SIG-M5 treated with dmso at 0.1 percent for 504 hours (cell line): ENCODE data around the gene VASP.

Source experiments
- DNase-seq: peaks from one replicate; lab custom pipeline; 2025; ENCODE audit not compliant: unreplicated experiment; lab: John Stamatoyannopoulos, UW

VASP gene

GRCh38 chr19:45506989-45507871 is at the start of gene VASP:
Gene VASP (plus strand): TSS chr19:45507479. CDS start chr19:45507772, 293 bp downstream.
- peak; percentile 91 for DNase-seq

GRCh38 chr19:45457776-45458175 is 49.5 kb upstream of the VASP start:
- DNase-seq: no peak

GRCh38 chr19:45460807-45461347 is 46.4 kb upstream of the VASP start:
- no peak for DNase-seq

GRCh38 chr19:45462174-45462573 is 45.1 kb upstream of the VASP start:
- DNase-seq: no peak

- no peak for DNase-seq
Observed at GRCh38 chr19:45463241-45463640, 44.0 kb upstream of the VASP start.

GRCh38 chr19:45464274-45464673 is 43.0 kb upstream of the VASP start:
- no peak for DNase-seq

GRCh38 chr19:45464852-45465441 is 42.3 kb upstream of the VASP start:
- DNase-seq: no peak

- no peak for DNase-seq
Observed at GRCh38 chr19:45467115-45467455, 40.2 kb upstream of the VASP start.

GRCh38 chr19:45467456-45468158 is 39.7 kb upstream of the VASP start, which contains the start of gene FOSB:
Gene FOSB (plus strand): TSS chr19:45467996. CDS start chr19:45468587, 591 bp downstream.
- DNase-seq: peak; percentile 93

- DNase-seq: peak; percentile 31
Observed at GRCh38 chr19:45468159-45468651, 39.1 kb upstream of the VASP start.

GRCh38 chr19:45468803-45469131 is 38.5 kb upstream of the VASP start:
- peak; percentile 68 for DNase-seq

- DNase-seq: peak; percentile 92
Observed at GRCh38 chr19:45469132-45469944, 37.9 kb upstream of the VASP start.

- DNase-seq: no peak
Observed at GRCh38 chr19:45469945-45470761, 37.1 kb upstream of the VASP start.

GRCh38 chr19:45470762-45471081 is 36.6 kb upstream of the VASP start:
- DNase-seq: no peak

- no peak for DNase-seq
Observed at GRCh38 chr19:45471111-45471930, 36.0 kb upstream of the VASP start.

GRCh38 chr19:45471931-45472562 is 35.2 kb upstream of the VASP start:
- DNase-seq: no peak

- no peak for DNase-seq
Observed at GRCh38 chr19:45472563-45473366, 34.5 kb upstream of the VASP start.

GRCh38 chr19:45473367-45473681 is 34.0 kb upstream of the VASP start:
- no peak for DNase-seq
